ENCODE data around the gene SLCO1C1. TPM values are rescaled to one million over a fixed set of nuclear protein-coding genes. Genes with fewer than 3 reads are reported as not detected.

Gene SLCO1C1
- total and polyA plus RNA-seq, 9 of the 15 experiments (the other 6 are each of a cell fraction or from before 2014, with no cell fraction given) = not detected

- H3K9ac ChIP-seq (ENCODE audit: insufficient read depth in 1 of 2, low read depth in 2 of 2, low read length in 2 of 2) = no peak overlapping the region
- H3K4me3 ChIP-seq = no peak overlapping the region
- ChIA-PET POLR2A (no interaction called here), CTCF (ENCODE audit: low intra/inter-chr PET ratio) (no interaction called here)
- no peaks in the 10 kb centered on the region for H4K20me1 ChIP-seq (replicated peaks; ENCODE audit: control insufficient read depth, insufficient read depth, low read length)
- H3K9me3 ChIP-seq (replicated peaks; ENCODE audit: control insufficient read depth, insufficient read depth, low read depth, low read length) = no peaks in the 10 kb centered on the region
- no peaks in the 10 kb centered on the region for H3K36me3 ChIP-seq (ENCODE audit: control insufficient read depth, insufficient read depth, low read length)
- no peak for ATAC-seq
- H3K9me1 ChIP-seq (ENCODE audit: control insufficient read depth, insufficient read depth, low read length) = no peaks in the 10 kb centered on the region
- intact Hi-C loops (cut with micrococcal nuclease) = no loop called here
- WGBS (ENCODE audit: insufficient coverage, low coverage, missing lambda C conversion rate) = 5% methylated on average over 2 of the region's 2 CpGs
- in situ Hi-C loops (cut with MboI) = no loop called here
- H3K4me1 ChIP-seq (replicated peaks in 1 of 2; ENCODE audit: control insufficient read depth in 2 of 2, insufficient read depth in 2 of 2, low read length in 2 of 2) = no peaks in the 10 kb centered on the region
- no peak overlapping the region for H3K4me2 ChIP-seq (ENCODE audit: insufficient read depth, low read length)
- no peaks in the 10 kb centered on the region for H3K27me3 ChIP-seq (ENCODE audit: control insufficient read depth in 2 of 2, insufficient read depth in 2 of 2, low read length in 2 of 2)
- no peak for FAIRE-seq
- no peak overlapping the region for H2AFZ ChIP-seq (ENCODE audit: low read depth, low read length)
- H3K27ac ChIP-seq (ENCODE audit: extremely low read depth, low read depth, low read length) = no peak overlapping the region
- no TSS peak for BruUV-seq (replicated peaks)
- DNase-seq (ENCODE audit: extremely low read depth in 1 of 4, low spot score in 3 of 4) = no peak
- no peaks in the 10 kb centered on the region for H3K79me2 ChIP-seq (ENCODE audit: control insufficient read depth, insufficient read depth, low read length)
- TF ChIP-seq SREBF1 (IDR thresholded peaks at IDR 0.05; ENCODE audit: borderline replicate concordance, low read depth, low read length) = no peak
- no peak for TF ChIP-seq BRF1 (IDR thresholded peaks at IDR 0.05; ENCODE audit: borderline replicate concordance, extremely low read depth, insufficient read length)
- no peak for TF ChIP-seq EGR1 (conservative IDR thresholded peaks at IDR 0.05)
- no peak for TF ChIP-seq CBX8 (IDR thresholded peaks at IDR 0.05; ENCODE audit: borderline replicate concordance, extremely low read depth, low read depth, low read length, poor library complexity, severe bottlenecking)
- TF ChIP-seq TCF7 (IDR thresholded peaks at IDR 0.05; ENCODE audit: borderline replicate concordance) = no peak
- no peak for TF ChIP-seq ZZZ3 (IDR thresholded peaks at IDR 0.05)
- TF ChIP-seq TEAD4 (IDR thresholded peaks at IDR 0.05; ENCODE audit: low read length) = no peak
- TF ChIP-seq TEAD4 (CRISPR knock-in tag; IDR thresholded peaks at IDR 0.05; ENCODE audit: borderline replicate concordance) = no peak
- TF ChIP-seq U2AF1 (optimal IDR thresholded peaks at IDR 0.05; ENCODE audit: low read depth, low read length) = no peak
- TF ChIP-seq CLOCK (CRISPR knock-in tag; IDR thresholded peaks at IDR 0.05; ENCODE audit: borderline replicate concordance) = no peak
- no peak for TF ChIP-seq ZNF778 (CRISPR knock-in tag; IDR thresholded peaks at IDR 0.05)
- TF ChIP-seq MXI1 (IDR thresholded peaks at IDR 0.05; ENCODE audit: low read depth, low read length) = no peak
These were observed 20.9 kb downstream of the SLCO1C1 start for GRCh38 chr12:20716037-20716436.
